GM12891 (cell line): ENCODE results near the gene KCNC3.

Experiments used
- DNase-seq: peaks from one replicate; pipeline ENCODE4 v3.0.0; 2011; ENCODE audit warnings: low spot score; ENCODE audit not compliant: insufficient read length
- FAIRE-seq: peaks from 2 replicates; lab custom pipeline; 2011; peaks lifted over from hg19 to GRCh38; lab: Jason Lieb, UNC
- PAX5 ChIP-seq: IDR thresholded peaks from 2 replicates; pipeline ENCODE4 v1.6.1; 2011; ENCODE audit warnings: low read length, moderate library complexity, mild to moderate bottlenecking; ENCODE audit not compliant: insufficient read depth, severe bottlenecking
- POLR2A ChIP-seq: IDR thresholded peaks from 2 replicates; pipeline ENCODE4 v1.6.1; 2011; ENCODE audit warnings: low read depth, low read length, control low read depth
- POLR2AphosphoS5 ChIP-seq: IDR thresholded peaks from 2 replicates; pipeline ENCODE4 v1.6.1; 2011; ENCODE audit warnings: low read depth, low read length, control low read depth
- POU2F2 ChIP-seq: IDR thresholded peaks from 2 replicates; pipeline ENCODE4 v1.6.1; 2011; ENCODE audit warnings: low read depth, mild to moderate bottlenecking, control low read depth, low read length, moderate library complexity
- SPI1 ChIP-seq: IDR thresholded peaks from 2 replicates; pipeline ENCODE4 v1.6.1; 2011; ENCODE audit warnings: low read depth, low read length, control low read depth
- TAF1 ChIP-seq: IDR thresholded peaks from 2 replicates; pipeline ENCODE4 v1.6.1; 2011; ENCODE audit warnings: low read depth, low read length, control low read depth

Gene KCNC3

GRCh38 chr19:50320596-50320995, 8.6 kb downstream of the KCNC3 start:
- TF ChIP-seq TAF1 (no peak), POLR2A (no peak)
- DNase-seq, result no peak
- FAIRE-seq, result no peak

- DNase-seq, result no peak
- FAIRE-seq, result no peak
Measured at GRCh38 chr19:50320051-50320450, 9.1 kb downstream of the KCNC3 start.

GRCh38 chr19:50319156-50319555, 10.0 kb downstream of the KCNC3 start:
- TF ChIP-seq TAF1 (no peak), SPI1 (no peak), POU2F2 (no peak), POLR2A (no peak), PAX5 (no peak), POLR2AphosphoS5 (no peak)
- DNase-seq (no peak), FAIRE-seq (no peak)

More at GRCh38 chr19:50320051-50320450, 9.1 kb downstream of the KCNC3 start:
- no peak for TF ChIP-seq TAF1
- no peak for TF ChIP-seq PAX5
- no peak for TF ChIP-seq POLR2AphosphoS5
- no peak for TF ChIP-seq SPI1
- no peak for TF ChIP-seq POU2F2
- TF ChIP-seq POLR2A, result no peak

DNA sequence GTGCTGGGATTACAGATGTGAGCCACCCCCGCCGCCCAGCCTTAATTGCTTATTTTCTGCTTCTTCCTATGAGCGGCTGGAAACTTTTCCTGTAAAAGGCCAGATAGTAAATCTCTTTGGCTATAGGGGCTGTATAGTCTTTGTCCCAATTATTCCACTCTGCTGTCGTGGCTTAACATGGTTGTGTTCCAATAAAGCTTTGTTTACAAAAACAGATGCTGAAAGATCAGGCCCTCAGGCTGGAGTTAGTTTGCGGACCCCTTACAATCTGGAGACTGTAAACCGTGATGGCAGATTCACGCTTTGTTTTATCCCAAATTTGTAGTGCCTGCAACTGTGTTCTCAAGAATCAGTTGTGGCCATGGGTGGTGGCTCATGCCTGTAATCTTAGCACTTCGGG, 10.7 kb downstream of the KCNC3 start:
- no peak for TF ChIP-seq PAX5
- FAIRE-seq (no peak), DNase-seq (no peak)

DNA sequence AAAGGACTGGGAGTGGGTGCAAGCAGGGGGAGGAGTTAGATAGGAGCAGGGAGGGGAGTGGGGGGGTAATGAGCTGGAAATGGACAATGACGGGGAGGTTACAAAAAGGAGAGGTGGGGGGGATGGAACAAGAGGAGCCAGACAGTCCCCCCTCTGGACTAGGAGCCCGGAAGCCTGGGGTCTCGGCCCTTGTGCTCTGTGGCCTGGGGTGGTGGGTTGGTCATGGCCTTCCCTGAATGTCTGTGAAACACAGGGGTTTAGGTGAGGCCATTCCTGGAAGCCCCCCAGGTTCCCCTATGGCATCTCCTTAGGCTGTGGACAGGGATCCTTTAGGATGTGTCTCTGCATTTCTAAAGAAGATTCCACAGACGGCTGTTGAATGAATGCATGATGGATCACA, 12.1 kb downstream of the KCNC3 start:
- DNase-seq (no peak), FAIRE-seq (no peak)
- TF ChIP-seq TAF1 (no peak), SPI1 (no peak), POLR2AphosphoS5 (no peak), PAX5 (no peak), POLR2A (no peak), POU2F2 (no peak)

DNA sequence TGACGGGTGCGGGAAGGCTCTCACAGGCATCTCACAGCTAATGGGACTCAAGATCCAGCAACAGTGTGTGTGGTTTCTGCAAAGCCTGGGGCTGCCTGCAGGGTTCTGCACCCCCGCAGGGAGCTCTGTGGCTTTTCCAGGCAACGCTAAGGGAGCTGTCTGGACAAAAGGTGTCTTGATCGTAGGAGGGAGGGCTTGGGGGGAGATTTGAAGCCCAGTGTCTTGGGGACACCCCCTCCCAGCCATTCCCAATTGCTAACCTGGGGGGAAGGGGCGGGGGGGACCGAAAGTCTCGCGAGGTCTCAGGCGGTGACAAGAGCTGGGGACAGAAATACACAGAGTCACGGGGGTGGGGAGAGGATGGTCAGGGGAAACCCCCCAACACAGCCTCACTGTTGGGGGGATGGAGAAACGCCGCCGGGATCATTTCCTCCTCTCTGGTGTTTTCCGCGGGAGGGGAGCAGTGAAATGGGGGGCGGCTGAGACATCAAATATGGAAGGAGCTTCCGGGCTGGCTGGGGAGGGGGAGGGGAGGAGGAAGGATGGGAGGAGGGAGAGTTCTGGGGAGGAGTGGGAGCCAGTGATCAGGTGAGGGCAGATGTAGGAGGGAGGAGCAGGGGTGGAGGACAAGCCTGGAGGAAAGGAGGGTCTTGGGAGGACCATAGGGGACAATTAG, 13.3 kb downstream of the KCNC3 start:
- TF ChIP-seq PAX5 (no peak), SPI1 (0 out of 2 replicates have a peak, but pooled peaks have one; percentile 20)
- FAIRE-seq (no peak), DNase-seq (peak; percentile 59)

DNA sequence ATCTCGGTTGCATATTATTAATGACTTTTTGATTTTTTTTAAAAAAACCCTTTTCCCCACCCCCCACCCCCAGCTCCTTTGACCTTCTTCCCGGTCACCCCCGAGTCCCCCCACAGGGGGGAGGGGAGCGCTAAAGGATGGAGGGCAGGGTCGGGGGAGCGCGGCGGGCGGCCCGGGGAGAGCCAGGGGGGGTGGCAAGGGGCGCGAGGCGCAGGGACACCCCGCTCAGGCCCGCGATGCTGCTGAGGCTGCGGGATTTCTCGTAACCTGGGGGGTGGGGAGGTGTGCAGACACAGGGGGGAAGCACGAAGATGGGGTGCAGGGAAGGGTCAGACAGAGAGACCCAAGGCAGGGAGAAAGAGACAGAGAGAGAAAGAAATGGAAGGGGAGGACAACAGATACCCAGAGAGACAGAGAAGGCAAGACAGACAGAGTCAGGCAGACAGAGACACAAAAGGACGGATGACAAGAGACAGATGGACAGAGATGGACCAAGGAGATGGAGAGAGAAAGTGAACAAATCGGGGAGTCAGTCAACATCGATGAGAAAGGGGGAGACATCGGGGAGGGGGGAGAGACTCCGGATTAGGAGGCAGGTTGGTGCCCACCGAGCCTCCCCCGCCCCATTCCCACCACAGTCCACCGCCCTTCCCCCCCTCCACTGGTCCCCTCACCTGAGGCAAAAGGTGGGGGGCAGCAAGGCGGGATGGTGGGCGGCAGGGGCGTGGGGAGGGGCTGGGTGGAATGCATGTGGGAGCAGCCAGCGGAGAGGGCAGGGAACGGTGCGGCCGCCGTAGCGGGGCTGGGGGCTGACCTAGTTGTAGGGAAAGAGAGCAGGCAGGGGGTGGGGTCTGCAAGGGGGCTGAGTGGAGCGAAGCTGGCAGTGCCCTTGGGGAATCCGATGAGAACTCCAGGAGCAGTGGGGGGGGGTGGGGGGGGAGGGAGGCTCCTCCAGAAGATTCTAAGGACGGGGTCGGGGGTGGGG, 14.2 kb downstream of the KCNC3 start:
- DNase-seq, result no peak
- TF ChIP-seq TAF1, result no peak
- TF ChIP-seq SPI1, result no peak
- no peak for TF ChIP-seq PAX5
- no peak for TF ChIP-seq POLR2AphosphoS5
- TF ChIP-seq POLR2A, result no peak
- TF ChIP-seq POU2F2, result no peak
- no peak for FAIRE-seq

- TF ChIP-seq POLR2AphosphoS5 (no peak), PAX5 (no peak), POU2F2 (no peak), TAF1 (no peak), SPI1 (no peak), POLR2A (no peak)
- DNase-seq (no peak), FAIRE-seq (no peak)
Measured at GRCh38 chr19:50313812-50314536, 15.2 kb downstream of the KCNC3 start.

GRCh38 chr19:50312967-50313811, 16.0 kb downstream of the KCNC3 start:
- FAIRE-seq, result no peak
- DNase-seq, result no peak
- no peak for TF ChIP-seq POLR2A
- no peak for TF ChIP-seq POU2F2
- no peak for TF ChIP-seq TAF1
- TF ChIP-seq PAX5, result no peak
